NOMO-1 treated with DMSO at 0.1 percent for 48 hours (cell line): ENCODE results near the gene TMEM127.

Source experiments
- DNase-seq: peaks from one replicate; lab custom pipeline; 2025; ENCODE audit not compliant: unreplicated experiment; lab: John Stamatoyannopoulos, UW

TMEM127 gene

DNA sequence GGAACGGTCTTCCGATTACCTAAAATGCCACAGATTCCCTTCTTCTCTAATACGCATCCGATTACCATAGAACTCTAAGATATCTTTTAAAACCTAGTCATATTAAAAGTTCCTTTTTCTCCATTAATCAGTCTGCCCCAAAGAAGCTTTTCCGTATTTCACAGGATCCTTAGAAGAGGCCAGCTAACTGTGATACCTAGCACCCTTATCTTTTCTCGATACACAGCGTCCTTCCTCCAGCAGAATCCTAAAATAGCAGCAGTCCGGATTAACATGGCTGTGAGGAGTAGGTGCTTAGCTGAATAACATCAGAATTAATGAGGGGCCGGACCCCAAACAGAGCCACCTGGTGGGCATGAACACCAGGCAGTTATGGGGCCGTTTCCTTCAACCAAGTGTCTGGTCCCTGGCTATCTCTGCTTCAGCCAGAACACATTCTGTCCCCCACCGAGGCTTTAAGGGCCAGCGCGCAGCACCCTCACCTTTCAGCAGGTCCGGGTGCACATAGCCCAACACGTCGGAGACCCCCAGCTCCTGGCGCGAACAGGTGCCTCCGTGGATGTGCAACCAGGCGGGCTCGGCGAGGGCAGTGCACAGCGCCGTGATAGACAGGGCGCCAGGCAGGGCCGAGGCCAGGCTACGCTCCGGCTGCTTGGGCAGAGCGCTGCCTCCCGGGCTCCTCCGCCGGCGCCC lies 995 bp downstream of the TMEM127 start:
- peak; percentile 66 for DNase-seq

- no peak for DNase-seq
Observed at GRCh38 chr2:96264086-96264485, 1.7 kb downstream of the TMEM127 start.

- DNase-seq: no peak
Observed at GRCh38 chr2:96262306-96262705, 3.5 kb downstream of the TMEM127 start.

DNA sequence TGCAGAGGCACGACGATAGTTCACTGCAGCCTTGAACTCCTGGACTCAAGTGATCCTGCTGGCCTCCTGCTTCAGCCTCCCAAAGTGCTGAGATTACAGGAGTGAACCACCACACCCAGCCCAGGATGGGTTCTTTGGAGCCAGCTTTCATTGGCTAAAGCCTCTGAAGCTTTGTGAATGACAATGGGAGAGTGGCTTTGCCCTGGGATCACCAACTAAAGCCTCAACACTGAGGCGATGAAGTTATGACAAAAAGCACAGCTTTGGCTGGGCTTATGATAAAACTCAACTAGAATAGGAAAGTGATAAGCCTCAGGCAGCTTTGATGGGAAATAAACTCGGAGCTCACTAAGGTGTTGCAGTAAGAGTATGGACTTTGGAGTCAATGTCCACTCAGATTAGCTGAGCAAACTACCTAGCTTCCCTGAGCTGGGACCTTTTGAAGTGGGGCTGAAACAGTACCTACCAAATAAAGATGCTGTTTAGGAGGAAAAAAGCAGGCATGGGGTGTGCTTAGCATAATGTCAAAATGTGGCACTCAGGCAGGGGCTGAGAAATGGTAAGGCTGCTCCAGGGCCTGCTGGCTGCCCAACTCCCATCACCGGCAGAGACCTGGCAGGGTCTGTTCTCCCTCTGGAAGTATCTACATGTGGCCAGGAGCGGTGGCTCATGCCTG lies 4.3 kb downstream of the TMEM127 start:
- no peak for DNase-seq

DNA sequence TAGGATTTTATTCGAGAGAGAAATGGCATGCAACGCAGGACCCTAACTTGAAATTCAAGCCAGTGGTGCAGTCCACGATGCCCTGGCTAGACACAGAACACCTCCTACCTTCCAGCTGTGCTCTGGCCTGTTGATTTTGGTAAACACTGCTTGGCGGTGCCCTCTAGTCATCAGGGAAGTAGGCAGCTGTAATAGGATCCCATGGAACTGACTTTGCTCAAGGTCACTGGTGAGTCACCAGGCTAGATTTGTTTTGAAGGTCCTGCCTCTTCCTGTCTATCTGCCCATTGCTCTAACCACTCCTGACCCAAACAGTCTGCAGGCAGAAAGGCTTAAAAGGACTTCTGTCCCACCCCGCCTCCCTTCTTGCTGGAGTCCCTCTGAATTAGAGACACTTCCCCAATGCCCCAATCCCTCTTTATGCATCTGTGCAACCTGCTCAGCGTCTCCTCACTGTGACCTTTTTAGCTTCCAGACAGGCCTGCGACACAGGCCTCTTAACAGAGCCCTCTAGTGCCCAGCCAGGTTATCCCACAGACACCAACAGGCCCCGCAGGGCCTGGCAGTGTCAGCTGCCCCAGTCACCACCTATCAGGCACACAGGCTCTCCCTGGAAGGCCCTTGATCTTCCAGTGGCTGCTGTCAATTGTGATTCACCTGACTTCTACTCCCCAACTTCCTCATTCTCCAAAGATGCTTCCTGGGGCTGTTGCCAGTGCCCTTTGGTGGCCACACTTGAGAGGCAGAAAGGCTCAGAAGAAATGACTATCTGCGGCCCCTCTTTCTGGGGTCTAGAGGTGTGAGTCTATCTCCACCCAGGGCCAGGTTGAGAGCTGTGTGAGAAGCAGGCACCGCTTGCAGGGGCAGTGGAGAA lies 5.2 kb downstream of the TMEM127 start:
- DNase-seq: peak; percentile 83

GRCh38 chr2:96259497-96259921 lies 6.3 kb downstream of the TMEM127 start:
- no peak for DNase-seq

DNA sequence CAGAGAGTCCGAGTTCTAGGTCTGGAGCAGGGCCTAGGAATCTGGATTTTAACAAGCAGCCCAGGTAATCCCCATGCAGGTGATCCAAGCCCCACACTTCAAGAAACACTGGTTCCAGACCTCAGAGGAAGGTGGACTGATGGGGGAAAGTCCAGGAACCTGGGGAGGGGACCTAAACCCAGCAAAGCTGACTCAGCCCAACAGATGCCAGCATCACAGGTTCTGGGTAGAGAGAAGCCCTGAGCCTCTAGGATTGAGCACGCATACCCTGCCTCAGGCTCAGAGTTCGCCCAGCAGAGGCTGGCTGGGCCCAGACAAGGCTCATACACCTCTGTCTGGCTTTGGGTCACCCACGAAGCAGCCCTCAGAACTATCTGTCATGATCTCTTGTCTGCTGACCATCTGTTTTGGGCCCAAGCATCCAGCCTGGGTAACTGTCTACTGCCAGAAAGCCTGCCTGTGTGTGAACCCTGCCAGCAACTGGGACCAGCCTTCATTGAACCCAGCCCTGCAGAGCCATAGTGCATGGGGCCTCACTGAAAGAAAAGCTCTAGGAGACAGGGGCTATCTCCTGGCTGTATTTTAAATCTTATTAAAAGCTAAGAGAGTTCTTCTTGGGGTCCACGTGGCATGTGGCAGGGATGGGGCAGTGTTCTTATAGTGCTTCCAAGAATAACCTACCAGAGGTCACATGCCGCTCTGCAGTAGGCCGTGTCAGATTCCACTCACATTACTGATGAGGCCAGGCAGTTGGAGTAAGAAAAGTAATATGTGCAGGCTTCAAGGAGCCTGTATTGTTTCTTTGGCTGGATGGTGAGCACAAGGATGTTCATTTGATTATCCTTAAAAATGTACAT lies 7.4 kb downstream of the TMEM127 start:
- no peak for DNase-seq

GRCh38 chr2:96257744-96258143 lies 8.1 kb downstream of the TMEM127 start:
- peak; percentile 67 for DNase-seq

DNA sequence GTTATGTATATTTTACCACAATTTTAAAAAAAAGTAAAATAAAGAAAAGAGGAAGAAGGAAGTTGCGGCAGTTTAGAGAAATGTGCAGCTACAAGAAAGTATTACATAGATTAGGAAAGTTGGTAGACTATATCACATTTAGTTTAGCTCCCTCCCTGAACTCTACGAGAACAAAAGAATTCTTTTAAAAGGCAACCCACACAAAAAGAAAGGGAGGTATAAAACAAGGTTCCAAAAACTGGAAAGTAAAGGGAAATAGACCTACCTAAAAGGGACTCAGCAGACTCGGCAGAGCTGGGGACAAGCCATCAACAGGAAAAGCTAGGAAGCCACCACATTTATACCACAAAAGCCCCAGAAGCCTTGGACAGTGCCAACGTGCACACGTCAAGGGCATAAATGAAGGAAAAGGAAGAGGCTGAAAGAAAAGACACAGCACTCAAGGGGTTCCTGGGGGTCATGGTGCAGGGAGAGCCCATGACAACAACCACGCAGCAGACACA lies 9.1 kb downstream of the TMEM127 start:
- peak; percentile 74 for DNase-seq

GRCh38 chr2:96254571-96254970 lies 11.2 kb downstream of the TMEM127 start:
- no peak for DNase-seq

DNA sequence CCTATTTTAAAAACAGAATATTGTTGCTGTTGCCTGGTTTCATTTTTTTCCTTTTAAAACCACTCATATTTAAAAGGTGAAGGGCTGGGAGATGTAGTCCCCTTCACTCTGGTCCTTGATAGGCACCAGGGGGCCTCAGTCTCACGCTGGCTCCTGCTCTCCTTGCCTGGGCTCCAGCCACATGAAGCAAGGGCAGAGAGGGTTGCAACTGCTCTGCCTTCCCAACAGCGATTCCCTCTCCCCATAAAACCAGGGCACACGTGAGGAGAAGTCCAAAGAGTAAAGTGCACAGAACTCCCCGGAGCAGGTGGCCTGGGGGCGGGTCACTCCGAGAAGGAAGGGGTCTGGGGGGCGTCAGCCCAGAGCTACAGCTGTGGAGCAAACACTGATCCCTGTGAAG lies 12.8 kb downstream of the TMEM127 start:
- no peak for DNase-seq

GRCh38 chr2:96252526-96252925 lies 13.3 kb downstream of the TMEM127 start:
- no peak for DNase-seq

GRCh38 chr2:96251721-96252292 lies 14.0 kb downstream of the TMEM127 start:
- no peak for DNase-seq

DNA sequence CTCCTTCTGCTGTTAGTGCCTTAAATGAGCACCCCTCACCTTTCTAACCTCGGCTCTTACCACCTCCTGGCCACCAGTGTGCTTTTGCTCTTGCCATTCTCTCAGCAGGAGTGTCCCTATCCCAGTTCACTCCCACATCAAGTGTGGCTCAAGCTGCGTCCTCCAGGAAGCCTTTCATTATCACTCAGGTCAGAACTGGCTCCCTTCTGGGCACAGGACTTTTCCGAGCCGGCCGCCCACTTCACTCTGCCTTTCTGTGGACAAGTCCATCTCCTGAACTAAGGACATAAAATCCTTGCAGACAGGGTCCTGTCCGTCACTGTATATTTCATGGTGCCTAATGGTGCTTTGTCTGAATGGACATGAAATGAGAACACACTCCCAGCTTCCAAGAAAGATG lies 15.6 kb downstream of the TMEM127 start:
- DNase-seq: no peak

GRCh38 chr2:96249654-96250053 lies 16.1 kb downstream of the TMEM127 start:
- no peak for DNase-seq

- no peak for DNase-seq
Observed at GRCh38 chr2:96248624-96249023, 17.2 kb downstream of the TMEM127 start.

DNA sequence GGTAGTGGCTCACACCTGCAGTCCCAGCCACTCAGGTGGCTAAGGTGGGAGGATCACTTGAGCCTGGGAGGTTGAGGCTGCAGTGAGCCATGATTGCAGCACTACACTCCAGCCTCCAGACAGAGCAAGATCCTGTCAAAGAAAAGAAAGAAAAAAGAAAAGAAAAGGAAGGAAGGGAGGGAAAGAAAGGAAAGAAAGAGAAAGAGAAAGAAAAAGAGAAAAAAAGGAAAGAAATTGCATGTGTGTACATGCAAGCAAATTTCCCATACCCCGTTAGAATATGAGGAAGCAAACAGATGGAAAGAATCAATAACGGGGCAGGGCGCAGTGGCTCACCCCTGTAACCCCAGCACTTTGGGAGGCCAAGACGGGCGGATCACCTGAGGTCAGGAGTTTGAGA lies 17.9 kb downstream of the TMEM127 start:
- no peak for DNase-seq

DNA sequence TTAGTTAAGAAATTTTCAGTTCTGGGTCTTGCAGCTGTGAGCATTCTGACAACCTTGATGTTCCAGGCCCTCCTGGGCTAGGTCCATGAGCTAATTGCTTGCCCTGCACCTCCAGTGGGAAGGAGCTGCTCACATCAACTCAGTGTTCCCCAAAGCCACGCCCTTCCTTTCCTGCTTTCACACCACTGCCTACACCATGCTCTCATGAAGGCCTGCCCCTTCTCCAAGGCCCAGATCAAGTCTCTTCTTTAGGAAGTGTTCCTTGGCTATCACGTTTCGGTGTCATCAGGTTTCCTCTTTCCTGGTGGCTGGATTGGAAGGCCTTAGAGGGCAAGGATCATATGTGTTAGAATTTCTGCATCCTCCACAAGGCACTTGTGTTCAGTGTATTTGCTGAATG lies 18.8 kb downstream of the TMEM127 start:
- no peak for DNase-seq

- peak; percentile 81 for DNase-seq
Observed at GRCh38 chr2:96245609-96246390, 20.0 kb downstream of the TMEM127 start.

DNA sequence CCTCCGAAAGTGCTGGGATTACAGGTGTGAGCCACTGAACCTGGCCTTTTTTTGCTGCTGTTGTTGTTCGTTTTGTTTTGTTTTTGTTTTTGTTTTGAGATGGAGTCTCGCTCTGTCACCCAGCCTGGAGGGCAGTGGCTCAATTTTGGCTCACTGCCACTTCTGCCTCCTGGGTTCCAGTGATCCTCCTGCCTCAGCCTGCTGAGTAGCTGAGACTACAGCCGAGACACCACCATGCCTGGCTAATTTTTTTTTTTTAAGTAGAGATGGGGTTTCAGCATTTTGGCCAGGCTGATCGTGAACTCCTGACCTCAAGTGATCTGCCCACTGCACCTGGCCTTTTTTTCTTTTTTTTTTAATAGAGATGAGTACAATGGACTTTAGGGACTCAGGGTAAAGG lies 22.0 kb downstream of the TMEM127 start:
- no peak for DNase-seq
